HepG2 (cell line): ENCODE results near the gene IGDCC3. TPM values are rescaled to one million over a fixed set of nuclear protein-coding genes. Genes with fewer than 3 reads are reported as not detected.

Experiments used
- ATAC-seq: fragments of 200-7000 bp; cut with Tn5 transposase; 3 replicates; pipeline ENCODE4 v1.9.1; 2020; ENCODE audit warnings: mild to moderate bottlenecking, moderate library complexity
- BruUV-seq: library from RNA; stranded (reverse); fragments of 400-500 nt; replicated peaks from 2 replicates; lab custom pipeline; 2021; lab: Mats Ljungman, UMichigan
- CTCF ChIA-PET: fragments of 300-600 bp; formaldehyde crosslinking; extraction: SDS; loops from one replicate; lab custom pipeline; 2021; ENCODE audit warnings: low total read pairs, inconsistent platforms, low intra/inter-chr PET ratio; lab: Yijun Ruan, JAX
- POLR2A ChIA-PET: fragments of 350-600 bp; sonication (Branson Sonifier 250); formaldehyde crosslinking; loops from one replicate; lab custom pipeline; 2020; ENCODE audit warnings: antibody characterized with exemption, inconsistent platforms; lab: Yijun Ruan, JAX
- DNase-seq: peaks from one replicate; pipeline ENCODE4 v3.0.0-alpha.2; 2015; ENCODE audit warnings: low spot score
- FAIRE-seq: peaks from 3 replicates; lab custom pipeline; 2011; peaks lifted over from hg19 to GRCh38; lab: Jason Lieb, UNC
- H2AFZ ChIP-seq: one replicate; pipeline ENCODE4 v1.6.1; 2011; ENCODE audit warnings: low read length, inconsistent platforms
- H3K27ac ChIP-seq: fragments of 300-600 bp; 3 replicates; pipeline ENCODE4 v1.8.0; 2011; ENCODE audit warnings: mixed run types, mild to moderate bottlenecking, mixed read lengths, low read length, inconsistent platforms; ENCODE audit not compliant: insufficient read depth; ENCODE audit errors: extremely low read length
- H3K27me3 ChIP-seq, 2 experiments: fragments of 200-600 bp in 1 of 2; 2 replicates in 1 of 2; 3 replicates in 1 of 2; pipeline versions ENCODE4 v1.6.0 to v1.8.0; 2011; ENCODE audit warnings: low read length in 2 of 2, mild to moderate bottlenecking in 2 of 2, moderate library complexity in 2 of 2, inconsistent platforms in 1 of 2; ENCODE audit not compliant: insufficient read depth in 2 of 2, control insufficient read depth in 1 of 2
- H3K36me3 ChIP-seq, 2 experiments: fragments of 200-600 bp in 1 of 2; replicated peaks in 1 of 2; 2 replicates in 1 of 2; 3 replicates in 1 of 2; pipeline versions ENCODE4 v1.5.1 to v1.8.0; 2011; ENCODE audit warnings: low read length in 2 of 2, inconsistent platforms in 1 of 2; ENCODE audit not compliant: insufficient read depth in 2 of 2, control insufficient read depth in 1 of 2
- H3K4me1 ChIP-seq: 2 replicates; pipeline ENCODE4 v1.5.1; 2012; ENCODE audit warnings: low read length, inconsistent platforms; ENCODE audit not compliant: insufficient read depth
- H3K4me2 ChIP-seq: 2 replicates; pipeline ENCODE4 v1.6.0; 2011; ENCODE audit warnings: low read depth, low read length, inconsistent platforms
- H3K4me3 ChIP-seq, 3 experiments: fragments of 200-600 bp in 1 of 3; sonication (generic), shearing (Covaris generic) in 1 of 3; replicated peaks in 1 of 3; 2 replicates each; pipeline ENCODE4 v1.5.1; 2011 to 2016; ENCODE audit warnings: low read length in 3 of 3, inconsistent platforms in 2 of 3, low read depth in 2 of 3, mild to moderate bottlenecking in 2 of 3, control low read depth in 1 of 3, mixed read lengths in 1 of 3; ENCODE audit not compliant: insufficient read depth in 1 of 3
- H3K79me2 ChIP-seq: one replicate; pipeline ENCODE4 v1.6.1; 2011; ENCODE audit warnings: low read length, inconsistent platforms; ENCODE audit not compliant: insufficient read depth
- H3K9ac ChIP-seq: 2 replicates; pipeline ENCODE4 v1.6.0; 2011; ENCODE audit warnings: mild to moderate bottlenecking, low read depth, low read length, inconsistent platforms; ENCODE audit not compliant: insufficient read depth
- H3K9me3 ChIP-seq: 2 replicates; pipeline ENCODE4 v1.5.1; 2012; ENCODE audit warnings: mild to moderate bottlenecking, low read length
- H4K20me1 ChIP-seq: 2 replicates; pipeline ENCODE4 v1.6.0; 2011; ENCODE audit warnings: inconsistent platforms, mild to moderate bottlenecking, low read length, moderate library complexity; ENCODE audit not compliant: insufficient read depth
- HNRNPL ChIP-seq: fragments of 200-400 bp; formaldehyde crosslinking; IDR thresholded peaks from 2 replicates; pipeline ENCODE4 v1.6.1; 2017; ENCODE audit warnings: mild to moderate bottlenecking, low read depth, low read length
- NFIC ChIP-seq: IDR thresholded peaks from 2 replicates; pipeline ENCODE4 v1.6.1; 2012; ENCODE audit warnings: mild to moderate bottlenecking, low read length, inconsistent platforms
- NR2F6 ChIP-seq, 2 experiments: IDR thresholded peaks; 2 replicates each; pipeline ENCODE4 v1.6.1; 2016; ENCODE audit warnings: antibody characterized with exemption in 1 of 2, mild to moderate bottlenecking in 1 of 2
- PITX1 ChIP-seq: sonication (generic); formaldehyde crosslinking; IDR thresholded peaks from 2 replicates; pipeline ENCODE4 v1.5.1; 2020; ENCODE audit warnings: mild to moderate bottlenecking, missing genetic modification reagents
- ZNF326 ChIP-seq: sonication (generic); formaldehyde crosslinking; IDR thresholded peaks from 2 replicates; pipeline ENCODE4 v1.4.0; 2020; ENCODE audit warnings: missing genetic modification reagents, borderline replicate concordance
- ZNF34 ChIP-seq: sonication (generic); formaldehyde crosslinking; IDR thresholded peaks from 2 replicates; pipeline ENCODE4 v1.4.0; 2020; ENCODE audit warnings: mild to moderate bottlenecking, missing genetic modification reagents, borderline replicate concordance
- ZNF558 ChIP-seq: sonication (generic); formaldehyde crosslinking; IDR thresholded peaks from 2 replicates; pipeline ENCODE4 v1.9.0; 2022; ENCODE audit warnings: mild to moderate bottlenecking, missing genetic modification reagents, borderline replicate concordance
- ZNF652 ChIP-seq: IDR thresholded peaks from 2 replicates; pipeline ENCODE4 v1.6.1; 2016; ENCODE audit warnings: low read depth, borderline replicate concordance
- WGBS: methylation state at CpG from one replicate; pipeline ENCODE4 v1.1.6; 2017; ENCODE audit warnings: low lambda C conversion rate; 5-methylcytosine and 5-hydroxymethylcytosine counted together
- in situ Hi-C: cut with HindIII; loops from 2 replicates; pipeline ENCODE4 v1.10.0; 2017; ENCODE audit warnings: low pct_unique_long_range_greater_than_20kb; ENCODE audit not compliant: extremely low pct_ligation_motif_present
- intact Hi-C: fragments of 100-400 bp; cut with micrococcal nuclease; formaldehyde crosslinking; loops from one replicate; pipeline ENCODE4 v1.10.0; 2022; ENCODE audit not compliant: unreplicated experiment
- polyA plus RNA-seq, 8 experiments: library from polyadenylated mRNA; depleted of rRNA in 3 of 8; stranded (reverse) in 7 of 8; unstranded in 1 of 8; fragments of >200 nt; fragmentation: Illumina TruSeq in 4 of 8; extraction: Trizol in 4 of 8; gene quantifications; 2 replicates each; pipeline versions ENCODE4 v1.2.1 to v1.2.3, GENCODE V29; 2011 to 2016; ENCODE audit warnings: low read depth in 4 of 8, missing spikeins in 1 of 8, mixed read lengths in 1 of 8; ENCODE audit not compliant: insufficient read depth in 1 of 8
- total RNA-seq, 5 experiments: library from RNA; depleted of rRNA; stranded (reverse); fragments of >200 nt; fragmentation: Illumina TruSeq; extraction: Trizol; gene quantifications; 2 replicates each; pipeline ENCODE4 v1.2.3, GENCODE V29; 2016; ENCODE audit warnings: low read depth in 1 of 5
- TF ChIP-seq, protein P1 (sequence below), 2 experiments: sonication (generic) in 1 of 2; formaldehyde crosslinking in 1 of 2; IDR thresholded peaks; 2 replicates each; pipeline versions ENCODE4 v1.4.0 to v1.6.1; 2016 to 2020; ENCODE audit warnings: borderline replicate concordance in 1 of 2, low read depth in 1 of 2, mild to moderate bottlenecking in 1 of 2, missing genetic modification reagents in 1 of 2

IGDCC3 gene
- total and polyA plus RNA-seq, 2 of the 13 experiments (the other 11 are each of a cell fraction or from before 2014, with no cell fraction given): 30.1 to 51.8 TPM

- Histone ChIP-seq H3K36me3 (no peaks in the 10 kb centered on the region), H3K27ac (no peak overlapping the region), H3K79me2 (no peaks in the 10 kb centered on the region), H4K20me1 (no peaks in the 10 kb centered on the region), H3K4me2 (peak overlapping the region; percentile 95), H3K27me3 (peaks cover 0 to 13% of the 10 kb centered on the region in 2 experiments; a peak in 2 of 5 replicates), H3K9ac (no peak overlapping the region), H3K9me3 (no peaks in the 10 kb centered on the region), H2AFZ (no peak overlapping the region), H3K4me1 (peaks cover 45% of the 10 kb centered on the region), H3K4me3 (peak overlapping the region; percentile 31 to 80 (median 44); a peak in 3 of 6 replicates)
- POLR2A ChIA-PET: interaction anchor here (1.5 to 2.4 kb wide), 4 partner anchors 18 to 82 kb away, joined by 5 to 18 read pairs (median 12); partner anchors contain the start of gene RNU5B-1
- DNase-seq: no peak
- BruUV-seq: no TSS peak
- no peak for FAIRE-seq
- CTCF ChIA-PET: interaction anchor here (0.7 to 4.3 kb wide), 5 partner anchors 15 to 74 kb away, joined by 3 to 93 read pairs (median 5); no protein-coding TSS in a partner anchor
- ATAC-seq: peak; percentile 16
- in situ Hi-C loops: loop anchor here (10.0 kb wide), 1 partner anchor 201 kb away; the partner anchor contains the start of gene CLPX
- WGBS: 19% methylated on average over 10 of the region's 10 CpGs
- TF ChIP-seq ZNF558 (CRISPR knock-in tag) (0 out of 2 replicates have a peak, but pooled peaks have one; percentile 4), PITX1 (0 out of 2 replicates have a peak, but pooled peaks have one; percentile 0), HNRNPL (no peak)
- intact Hi-C loops: loop anchor here (1.0 to 10.0 kb wide), 3 partner anchors 39 to 201 kb away; partner anchors contain the start of gene CLPX
These were observed 8.1 kb upstream of the IGDCC3 start for GRCh38 chr15:65385870-65386258.

GRCh38 chr15:65384895-65385869, 7.4 kb upstream of the IGDCC3 start:
- Histone ChIP-seq H3K4me2 (peak overlapping the region; percentile 95), H3K79me2 (no peaks in the 10 kb centered on the region), H4K20me1 (no peaks in the 10 kb centered on the region), H3K4me3 (peak overlapping the region; percentile 44 to 80 (median 58)), H3K27me3 (peaks cover 0 to 11% of the 10 kb centered on the region in 2 experiments; a peak in 2 of 5 replicates), H3K9me3 (no peaks in the 10 kb centered on the region), H2AFZ (peak overlapping the region; percentile 64), H3K4me1 (peaks cover 42% of the 10 kb centered on the region), H3K9ac (peak overlapping the region; percentile 64), H3K27ac (peak overlapping the region; percentile 71), H3K36me3 (no peaks in the 10 kb centered on the region)
- intact Hi-C loops: loop anchor here (1.0 to 10.0 kb wide), 3 partner anchors 38 to 200 kb away; partner anchors contain the start of gene CLPX
- CTCF ChIA-PET: interaction anchor here (0.7 to 4.3 kb wide), 6 partner anchors 16 to 74 kb away, joined by 3 to 93 read pairs (median 5); no protein-coding TSS in a partner anchor
- ATAC-seq (peak; percentile 91), DNase-seq (peak; percentile 87), FAIRE-seq (peak; percentile 89)
- in situ Hi-C loops: loop anchor here (5.0 to 10.0 kb wide), 2 partner anchors 63 to 200 kb away; partner anchors contain the start of gene CLPX
- WGBS: under 1% methylated on average over 20 of the region's 43 CpGs
- POLR2A ChIA-PET: interaction anchor here (0.6 to 2.4 kb wide), 15 partner anchors 9 to 146 kb away, joined by 3 to 18 read pairs (median 3); partner anchors contain the start of genes HACD3 and RNU5B-1
- BruUV-seq: no TSS peak
- TF ChIP-seq ZNF326 (CRISPR knock-in tag) (no peak), ZNF558 (CRISPR knock-in tag) (peak; percentile 39; the same call in 1 of the 2 replicates), ZNF34 (CRISPR knock-in tag) (0 out of 2 replicates have a peak, but pooled peaks have one; percentile 49), NR2F6 (IDR thresholded peaks at IDR 0.05) (peak; percentile 76), NR2F6 (CRISPR knock-in tag; IDR thresholded peaks at IDR 0.05) (peak; percentile 91), ZNF652 (CRISPR knock-in tag) (no peak), NFIC (no peak)
- TF ChIP-seq, protein P1, sequence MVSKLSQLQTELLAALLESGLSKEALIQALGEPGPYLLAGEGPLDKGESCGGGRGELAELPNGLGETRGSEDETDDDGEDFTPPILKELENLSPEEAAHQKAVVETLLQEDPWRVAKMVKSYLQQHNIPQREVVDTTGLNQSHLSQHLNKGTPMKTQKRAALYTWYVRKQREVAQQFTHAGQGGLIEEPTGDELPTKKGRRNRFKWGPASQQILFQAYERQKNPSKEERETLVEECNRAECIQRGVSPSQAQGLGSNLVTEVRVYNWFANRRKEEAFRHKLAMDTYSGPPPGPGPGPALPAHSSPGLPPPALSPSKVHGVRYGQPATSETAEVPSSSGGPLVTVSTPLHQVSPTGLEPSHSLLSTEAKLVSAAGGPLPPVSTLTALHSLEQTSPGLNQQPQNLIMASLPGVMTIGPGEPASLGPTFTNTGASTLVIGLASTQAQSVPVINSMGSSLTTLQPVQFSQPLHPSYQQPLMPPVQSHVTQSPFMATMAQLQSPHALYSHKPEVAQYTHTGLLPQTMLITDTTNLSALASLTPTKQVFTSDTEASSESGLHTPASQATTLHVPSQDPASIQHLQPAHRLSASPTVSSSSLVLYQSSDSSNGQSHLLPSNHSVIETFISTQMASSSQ (IDR thresholded peaks at IDR 0.05; ENCODE audit: low read depth): no peak
- TF ChIP-seq, protein P1 (CRISPR knock-in tag; IDR thresholded peaks at IDR 0.05; ENCODE audit: borderline replicate concordance): 0 out of 2 replicates have a peak, but pooled peaks have one; percentile 25
